Prostate gland (tissue), 2 donors: ENCODE data around the gene SOAT2. TPM values are rescaled to one million over a fixed set of nuclear protein-coding genes. Genes with fewer than 3 reads are reported as not detected.

ENCODE experiments used
- DNase-seq: peaks from one replicate; pipeline ENCODE4 v3.0.0-alpha.2; 2019; ENCODE audit warnings: low spot score
- H3K27ac ChIP-seq, 2 donors: fragments of 200-600 bp; sonication (generic); 2 replicates each; pipeline ENCODE4 v1.5.1; 2017 to 2019
- H3K27me3 ChIP-seq: fragments of 200-600 bp; sonication (generic); replicated peaks from 2 replicates; pipeline ENCODE4 v1.5.1; 2019; ENCODE audit not compliant: insufficient read depth
- H3K36me3 ChIP-seq, 2 donors: fragments of 200-600 bp; sonication (generic); 1 replicate in 1 of 2; 2 replicates in 1 of 2; pipeline versions ENCODE4 v1.5.1 to v1.8.1; 2017 to 2019
- H3K4me1 ChIP-seq: fragments of 200-600 bp; sonication (generic); replicated peaks from 2 replicates; pipeline ENCODE4 v1.5.1; 2019
- H3K4me3 ChIP-seq, 2 donors: fragments of 200-600 bp; sonication (generic); 2 replicates each; pipeline ENCODE4 v1.5.1; 2017 to 2019
- H3K9me3 ChIP-seq: fragments of 200-600 bp; sonication (generic); 2 replicates; pipeline ENCODE4 v1.5.1; 2017
- POLR2A ChIP-seq: fragments of 450-650 bp; IDR thresholded peaks from one replicate; pipeline ENCODE4 v1.6.1; 2016; ENCODE audit warnings: antibody characterized with exemption, mild to moderate bottlenecking
- POLR2AphosphoS5 ChIP-seq: sonication (generic); formaldehyde crosslinking; IDR thresholded peaks from one replicate; pipeline ENCODE4 v1.6.1; 2017; ENCODE audit warnings: antibody characterized with exemption
- WGBS: methylation state at CpG from one replicate; pipeline ENCODE4 v1.1.5; 2018; 5-methylcytosine and 5-hydroxymethylcytosine counted together
- intact Hi-C: fragments of 100-400 bp; cut with DNase I; formaldehyde crosslinking; loops from one replicate; pipeline ENCODE4 v1.14.2; 2022
- total RNA-seq, 2 donors: library from RNA; depleted of rRNA; stranded (reverse); fragments of >200 nt; gene quantifications; one replicate each; pipeline ENCODE4 v1.1.0, GENCODE V29; 2016
- TF ChIP-seq, protein P1 (sequence below), 4 experiments: fragments of 200-600 bp in 2 of 4; fragments of 450-650 bp in 2 of 4; sonication (generic) in 2 of 4; IDR thresholded peaks; 1 replicate in 3 of 4; 2 replicates in 1 of 4; pipeline ENCODE4 v1.5.1; 2016 to 2019; ENCODE audit warnings: antibody characterized with exemption in 4 of 4, mild to moderate bottlenecking in 2 of 4, moderate library complexity in 2 of 4

Gene SOAT2
- total RNA-seq, 2 donors from 2014 or later: 0.14 to 0.28 TPM

DNA sequence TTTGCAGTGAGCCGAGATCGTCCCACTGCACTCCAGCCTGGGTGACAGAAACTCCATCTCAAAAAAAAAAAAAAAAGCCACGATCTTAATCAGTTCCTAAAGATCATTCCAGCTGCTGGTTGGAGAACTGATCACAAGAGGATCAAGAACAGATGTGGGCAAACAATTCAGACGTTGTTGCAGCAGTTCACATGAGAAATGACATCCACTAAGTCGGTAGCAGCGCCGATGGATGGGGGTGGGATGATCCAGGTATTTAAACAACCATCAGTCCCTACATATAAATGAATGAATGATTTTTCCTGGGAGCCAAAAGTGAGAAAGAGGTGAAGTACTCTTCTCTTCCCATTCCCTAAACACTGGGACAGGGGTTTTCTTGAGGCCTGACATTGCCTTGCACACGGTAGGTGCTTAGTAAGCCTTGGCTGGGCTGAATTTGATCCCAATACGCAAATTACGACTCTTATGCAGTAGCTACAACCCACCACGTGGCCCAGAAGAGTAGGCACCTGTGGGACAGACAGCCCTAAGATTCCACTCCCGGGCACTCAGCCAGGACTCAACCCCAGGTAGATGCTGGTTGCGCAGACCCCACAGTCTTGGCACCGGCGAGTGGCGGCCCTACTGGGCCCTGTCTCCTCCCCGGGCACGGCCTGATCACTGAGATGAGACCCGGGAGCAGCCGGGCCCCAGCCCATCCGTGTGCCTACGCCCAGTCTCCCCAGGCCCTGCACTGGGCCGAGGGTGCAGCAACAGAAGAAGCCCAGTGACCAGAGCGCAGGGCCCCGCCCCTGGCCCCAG lies 24.7 kb upstream of the SOAT2 start:
- H3K9me3 ChIP-seq: no peaks in the 10 kb centered on the region
- DNase-seq: no peak
- H3K27ac ChIP-seq: peak overlapping the region; percentile 92 to 93
- peaks cover 8% of the 10 kb centered on the region for H3K4me1 ChIP-seq
- peaks cover 0 to 13% of the 10 kb centered on the region in 2 donors for H3K36me3 ChIP-seq
- no peaks in the 10 kb centered on the region for H3K27me3 ChIP-seq
- WGBS: 19% methylated on average over 24 of the region's 25 CpGs
- peak overlapping the region; percentile 55 to 59 for H3K4me3 ChIP-seq
- TF ChIP-seq POLR2A (no peak), POLR2AphosphoS5 (no peak)
- TF ChIP-seq, protein P1, sequence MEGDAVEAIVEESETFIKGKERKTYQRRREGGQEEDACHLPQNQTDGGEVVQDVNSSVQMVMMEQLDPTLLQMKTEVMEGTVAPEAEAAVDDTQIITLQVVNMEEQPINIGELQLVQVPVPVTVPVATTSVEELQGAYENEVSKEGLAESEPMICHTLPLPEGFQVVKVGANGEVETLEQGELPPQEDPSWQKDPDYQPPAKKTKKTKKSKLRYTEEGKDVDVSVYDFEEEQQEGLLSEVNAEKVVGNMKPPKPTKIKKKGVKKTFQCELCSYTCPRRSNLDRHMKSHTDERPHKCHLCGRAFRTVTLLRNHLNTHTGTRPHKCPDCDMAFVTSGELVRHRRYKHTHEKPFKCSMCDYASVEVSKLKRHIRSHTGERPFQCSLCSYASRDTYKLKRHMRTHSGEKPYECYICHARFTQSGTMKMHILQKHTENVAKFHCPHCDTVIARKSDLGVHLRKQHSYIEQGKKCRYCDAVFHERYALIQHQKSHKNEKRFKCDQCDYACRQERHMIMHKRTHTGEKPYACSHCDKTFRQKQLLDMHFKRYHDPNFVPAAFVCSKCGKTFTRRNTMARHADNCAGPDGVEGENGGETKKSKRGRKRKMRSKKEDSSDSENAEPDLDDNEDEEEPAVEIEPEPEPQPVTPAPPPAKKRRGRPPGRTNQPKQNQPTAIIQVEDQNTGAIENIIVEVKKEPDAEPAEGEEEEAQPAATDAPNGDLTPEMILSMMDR (IDR thresholded peaks at IDR 0.05): no peak
- intact Hi-C loops: no loop called here

DNA sequence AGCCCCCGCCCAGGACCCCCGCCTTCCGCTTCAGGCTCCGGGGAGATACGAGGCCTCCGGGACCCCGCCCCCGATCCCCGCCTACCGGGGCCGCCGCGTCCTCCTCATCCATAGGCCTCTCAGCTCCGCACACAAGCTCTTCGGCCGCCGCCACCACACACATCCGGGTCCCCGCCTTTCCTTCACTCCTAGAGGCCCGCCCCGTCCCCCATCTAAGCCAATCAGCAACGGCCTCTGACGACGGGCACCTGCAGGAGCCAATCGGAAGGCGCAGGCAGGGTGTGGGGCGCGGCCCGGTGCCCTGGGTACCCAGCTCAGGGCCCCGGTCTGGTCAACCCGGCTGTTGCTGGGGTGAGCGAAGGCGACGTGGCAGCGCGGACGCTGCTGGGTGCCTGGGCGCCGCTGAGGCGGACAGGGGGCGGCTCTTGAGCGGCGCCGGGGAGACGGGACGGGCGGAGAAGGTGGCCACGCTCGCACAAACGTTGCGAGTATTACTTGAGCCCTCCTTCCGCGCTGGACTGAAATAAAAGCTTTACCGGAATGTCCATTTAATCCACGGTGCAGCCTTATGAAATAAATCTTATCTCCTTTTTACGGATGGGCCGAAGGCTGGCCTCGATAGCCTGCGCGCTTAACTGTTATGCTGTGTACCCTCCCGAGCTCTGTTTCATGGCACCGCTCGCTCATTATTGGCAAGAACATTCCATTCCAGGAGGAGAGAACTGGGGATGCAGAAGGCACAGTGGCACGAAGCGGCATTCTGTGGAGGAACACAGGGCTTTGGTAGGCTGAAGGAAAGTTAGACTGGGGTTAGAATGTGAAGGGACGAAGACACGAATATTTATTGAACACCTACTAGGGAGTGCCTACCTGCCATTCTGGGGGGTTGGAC lies 23.8 kb upstream of the SOAT2 start, which contains the start of gene SPRYD3:
TSS of gene SPRYD3 (minus strand) at position 165 of the 892 bp plus-strand sequence. CDS start at position 108, 57 bp downstream.
- Histone ChIP-seq H3K4me3 (peak within 1 kb of the TSS; percentile 55 to 59), H3K27me3 (no peaks in the 10 kb centered on the region), H3K27ac (peak within 1 kb of the TSS; percentile 92 to 93), H3K9me3 (no peaks in the 10 kb centered on the region), H3K4me1 (peaks cover under 1% of the 10 kb centered on the region), H3K36me3 (peaks cover 0 to 13% of the 10 kb centered on the region in 2 donors)
- TF ChIP-seq POLR2A (peak; percentile 92), POLR2AphosphoS5 (peak; percentile 96)
- TF ChIP-seq, protein P1 (IDR thresholded peaks at IDR 0.05): peak in 1 of 4 experiments; percentile 36
- peak; percentile 98 for DNase-seq
- intact Hi-C loops: no loop called here
- WGBS: under 1% methylated on average over 60 of the region's 67 CpGs

DNA sequence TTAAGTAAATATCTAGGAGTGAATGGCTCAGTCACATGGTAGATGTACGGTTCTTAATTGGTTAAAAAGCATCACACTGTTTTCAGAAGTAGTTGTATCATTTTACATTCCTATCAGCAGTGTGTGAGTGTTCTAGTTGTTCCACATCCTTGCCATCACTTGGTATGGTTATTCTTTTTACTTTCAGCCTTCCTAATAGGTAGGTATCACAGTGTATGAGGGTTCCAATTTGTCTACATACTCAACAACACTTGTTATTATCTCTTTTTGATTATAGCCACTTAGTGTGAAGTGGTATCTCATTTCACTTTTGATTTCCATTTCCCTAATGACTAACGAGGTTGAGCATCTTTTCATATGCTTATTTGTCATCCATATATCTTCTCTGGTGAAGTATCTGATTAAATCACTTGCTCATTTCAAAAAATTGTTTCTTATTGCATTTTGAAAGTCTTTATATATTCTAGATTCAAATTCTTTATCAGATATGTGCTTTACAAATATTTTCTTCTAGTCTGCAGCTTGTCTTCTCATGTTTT lies 20.6 kb upstream of the SOAT2 start:
- Histone ChIP-seq H3K4me3 (no peak overlapping the region), H3K27ac (no peak overlapping the region), H3K36me3 (no peaks in the 10 kb centered on the region), H3K27me3 (no peaks in the 10 kb centered on the region), H3K9me3 (no peaks in the 10 kb centered on the region), H3K4me1 (no peaks in the 10 kb centered on the region)
- WGBS: 69% methylated on average over 2 of the region's 2 CpGs
- TF ChIP-seq, protein P1 (IDR thresholded peaks at IDR 0.05): no peak
- no peak for TF ChIP-seq POLR2A
- no peak for TF ChIP-seq POLR2AphosphoS5
- intact Hi-C loops: no loop called here
- DNase-seq: no peak

DNA sequence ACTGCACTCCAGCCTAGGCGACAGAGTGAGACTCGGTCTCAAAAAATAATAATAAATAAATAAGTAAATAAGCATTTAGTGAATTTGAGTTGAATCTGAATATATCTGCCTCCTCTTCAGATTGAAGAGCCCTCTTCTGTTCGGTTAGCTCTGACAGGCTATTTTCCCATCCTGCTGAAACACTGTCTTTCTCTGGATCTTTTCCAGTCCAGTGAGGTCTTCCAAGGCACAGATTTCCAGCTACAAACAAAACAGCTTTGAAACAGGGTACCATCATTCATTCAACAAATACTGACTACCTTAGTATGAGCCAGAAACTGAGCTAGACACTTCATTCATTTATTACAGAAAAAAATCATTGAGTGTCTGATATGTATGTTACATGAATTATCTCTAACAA lies 16.9 kb upstream of the SOAT2 start:
- intact Hi-C loops: no loop called here
- no peak overlapping the region for H3K4me3 ChIP-seq
- DNase-seq: no peak
- H3K27me3 ChIP-seq: no peaks in the 10 kb centered on the region
- H3K9me3 ChIP-seq: no peaks in the 10 kb centered on the region
- no peaks in the 10 kb centered on the region for H3K4me1 ChIP-seq
- WGBS: 74% methylated on average over 3 of the region's 3 CpGs
- TF ChIP-seq POLR2AphosphoS5 (no peak), POLR2A (no peak)
- TF ChIP-seq, protein P1 (IDR thresholded peaks at IDR 0.05): no peak
- H3K36me3 ChIP-seq: no peaks in the 10 kb centered on the region
- H3K27ac ChIP-seq: no peak overlapping the region
